Vagina (tissue), 2 donors: ENCODE data around the gene CDON.

Source experiments
- POLR2AphosphoS5 ChIP-seq, 2 donors: sonication (generic); formaldehyde crosslinking; IDR thresholded peaks; one replicate each; pipeline ENCODE4 v1.9.0; 2017; ENCODE audit warnings: antibody characterized with exemption in 2 of 2, mild to moderate bottlenecking in 2 of 2, low read depth in 1 of 2; ENCODE audit not compliant: insufficient read depth in 1 of 2
- TF ChIP-seq, protein P1 (sequence below), 3 experiments: fragments of 450-650 bp in 2 of 3; fragments of 200-600 bp in 1 of 3; sonication (generic) in 1 of 3; IDR thresholded peaks; one replicate each; pipeline ENCODE4 v1.5.1; 2017 to 2019; ENCODE audit warnings: antibody characterized with exemption in 3 of 3, mild to moderate bottlenecking in 2 of 3, moderate library complexity in 2 of 3

DNA sequence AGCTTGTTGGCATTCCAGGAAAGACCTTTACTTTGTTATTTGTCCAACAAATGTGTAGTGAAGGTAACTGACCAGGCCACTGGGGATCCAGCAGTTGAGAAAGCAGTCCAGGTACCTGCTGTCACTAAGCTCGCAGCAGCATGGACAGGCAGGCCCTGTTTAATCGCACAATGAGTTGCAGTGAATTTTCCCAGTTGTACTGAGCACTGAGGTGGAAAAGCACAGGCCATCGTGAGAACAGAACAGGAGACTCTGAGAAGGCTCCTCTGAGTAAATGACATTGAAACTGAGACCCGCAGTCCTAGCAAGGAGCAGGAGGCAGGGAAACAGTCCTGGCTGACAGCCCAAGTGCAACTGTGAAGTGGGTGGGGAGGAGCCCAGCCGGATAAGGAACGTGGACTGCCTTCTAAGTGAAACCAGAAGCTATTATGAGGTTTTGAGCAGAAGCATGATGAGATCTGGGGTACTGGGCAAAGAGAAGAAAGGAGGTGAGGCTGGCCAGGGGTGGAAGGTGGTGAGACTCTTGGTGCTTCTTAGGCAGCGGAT lies 39.8 kb upstream of the CDON start:
- TF ChIP-seq, protein P1, sequence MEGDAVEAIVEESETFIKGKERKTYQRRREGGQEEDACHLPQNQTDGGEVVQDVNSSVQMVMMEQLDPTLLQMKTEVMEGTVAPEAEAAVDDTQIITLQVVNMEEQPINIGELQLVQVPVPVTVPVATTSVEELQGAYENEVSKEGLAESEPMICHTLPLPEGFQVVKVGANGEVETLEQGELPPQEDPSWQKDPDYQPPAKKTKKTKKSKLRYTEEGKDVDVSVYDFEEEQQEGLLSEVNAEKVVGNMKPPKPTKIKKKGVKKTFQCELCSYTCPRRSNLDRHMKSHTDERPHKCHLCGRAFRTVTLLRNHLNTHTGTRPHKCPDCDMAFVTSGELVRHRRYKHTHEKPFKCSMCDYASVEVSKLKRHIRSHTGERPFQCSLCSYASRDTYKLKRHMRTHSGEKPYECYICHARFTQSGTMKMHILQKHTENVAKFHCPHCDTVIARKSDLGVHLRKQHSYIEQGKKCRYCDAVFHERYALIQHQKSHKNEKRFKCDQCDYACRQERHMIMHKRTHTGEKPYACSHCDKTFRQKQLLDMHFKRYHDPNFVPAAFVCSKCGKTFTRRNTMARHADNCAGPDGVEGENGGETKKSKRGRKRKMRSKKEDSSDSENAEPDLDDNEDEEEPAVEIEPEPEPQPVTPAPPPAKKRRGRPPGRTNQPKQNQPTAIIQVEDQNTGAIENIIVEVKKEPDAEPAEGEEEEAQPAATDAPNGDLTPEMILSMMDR (IDR thresholded peaks at IDR 0.05): no peak
- TF ChIP-seq POLR2AphosphoS5 (IDR thresholded peaks at IDR 0.05; ENCODE audit: insufficient read depth in 1 of 2, low read depth in 1 of 2): no peak
